ENCODE results near the gene CLEC1B. TPM values are rescaled to one million over a fixed set of nuclear protein-coding genes. Genes with fewer than 3 reads are reported as not detected.
"Not testable (repeated sequence)": the region's sequence is repeated elsewhere in the genome, so short reads cannot be mapped to it uniquely, and the experiment has no call there.

CLEC1B gene
- total RNA-seq, 1 experiment from 2014 or later, result not detected

DNA sequence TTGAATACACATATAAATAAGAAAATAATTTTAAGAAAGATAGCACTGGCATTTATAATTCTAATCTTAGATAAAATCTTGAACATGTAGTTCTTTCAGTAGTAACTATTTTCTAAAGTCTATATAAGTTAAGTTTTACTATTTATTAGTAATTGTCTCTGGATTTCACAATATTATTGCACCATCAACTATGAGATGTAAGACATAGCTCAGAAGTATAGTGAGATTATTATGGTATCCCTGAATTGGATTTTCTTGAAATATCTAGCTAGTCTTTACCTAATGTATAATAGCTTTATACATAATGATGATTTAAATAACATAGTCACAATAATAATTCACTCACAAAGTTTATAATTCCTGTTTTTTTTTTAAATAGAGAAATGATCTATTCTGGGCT, 21.0 kb downstream of the CLEC1B start (continued):
- TF ChIP-seq SIN3A (IDR thresholded peaks at IDR 0.05; ENCODE audit: low read depth) (no peak), FOSL1 (IDR thresholded peaks at IDR 0.05; ENCODE audit: low read depth) (no peak)
- TF ChIP-seq, protein P1, sequence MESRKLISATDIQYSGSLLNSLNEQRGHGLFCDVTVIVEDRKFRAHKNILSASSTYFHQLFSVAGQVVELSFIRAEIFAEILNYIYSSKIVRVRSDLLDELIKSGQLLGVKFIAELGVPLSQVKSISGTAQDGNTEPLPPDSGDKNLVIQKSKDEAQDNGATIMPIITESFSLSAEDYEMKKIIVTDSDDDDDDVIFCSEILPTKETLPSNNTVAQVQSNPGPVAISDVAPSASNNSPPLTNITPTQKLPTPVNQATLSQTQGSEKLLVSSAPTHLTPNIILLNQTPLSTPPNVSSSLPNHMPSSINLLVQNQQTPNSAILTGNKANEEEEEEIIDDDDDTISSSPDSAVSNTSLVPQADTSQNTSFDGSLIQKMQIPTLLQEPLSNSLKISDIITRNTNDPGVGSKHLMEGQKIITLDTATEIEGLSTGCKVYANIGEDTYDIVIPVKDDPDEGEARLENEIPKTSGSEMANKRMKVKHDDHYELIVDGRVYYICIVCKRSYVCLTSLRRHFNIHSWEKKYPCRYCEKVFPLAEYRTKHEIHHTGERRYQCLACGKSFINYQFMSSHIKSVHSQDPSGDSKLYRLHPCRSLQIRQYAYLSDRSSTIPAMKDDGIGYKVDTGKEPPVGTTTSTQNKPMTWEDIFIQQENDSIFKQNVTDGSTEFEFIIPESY (IDR thresholded peaks at IDR 0.05; ENCODE audit: extremely low read depth, insufficient replicate concordance, low read length), result no peak

- H3K79me2 ChIP-seq (ENCODE audit: insufficient read depth, low read length); H3K9ac ChIP-seq (ENCODE audit: low read length); POLR2A ChIA-PET; H3K4me3 ChIP-seq (replicated peaks in 1 of 2; ENCODE audit: low read depth in 1 of 2, low read length in 2 of 2); RAD21 ChIA-PET (ENCODE audit: low non-redundant PET in 1 of 2, low total read pairs in 2 of 2, uncharacterized antibody in 2 of 2, unreplicated experiment in 2 of 2); DNase-seq (ENCODE audit: low read depth, low spot score); BruUV-seq (replicated peaks); intact Hi-C loops (cut with micrococcal nuclease); H3K9me2 ChIP-seq (ENCODE audit: insufficient read depth); H3K4me1 ChIP-seq (ENCODE audit: control insufficient read depth in 1 of 2, insufficient read depth in 2 of 2, low read length in 2 of 2); H3K9me3 ChIP-seq (ENCODE audit: control insufficient read depth in 1 of 2, insufficient read depth in 1 of 2, low read depth in 1 of 2, low read length in 2 of 2); H3K27ac ChIP-seq (ENCODE audit: low read depth, low read length); H2AFZ ChIP-seq (ENCODE audit: low read depth, low read length, poor library complexity, severe bottlenecking); H3K36me3 ChIP-seq (ENCODE audit: control insufficient read depth in 1 of 2, insufficient read depth in 2 of 2, low read length in 2 of 2); H3K4me2 ChIP-seq (ENCODE audit: low read length); ATAC-seq; H4K20me1 ChIP-seq (ENCODE audit: insufficient read depth); CTCF ChIA-PET: not testable (repeated sequence)
- H3K27me3 ChIP-seq (ENCODE audit: insufficient read depth, low read length), result peaks cover 41% of the 10 kb centered on the region
Observed at GRCh38 chr12:9976626-9977025, 22.3 kb downstream of the CLEC1B start.

DNA sequence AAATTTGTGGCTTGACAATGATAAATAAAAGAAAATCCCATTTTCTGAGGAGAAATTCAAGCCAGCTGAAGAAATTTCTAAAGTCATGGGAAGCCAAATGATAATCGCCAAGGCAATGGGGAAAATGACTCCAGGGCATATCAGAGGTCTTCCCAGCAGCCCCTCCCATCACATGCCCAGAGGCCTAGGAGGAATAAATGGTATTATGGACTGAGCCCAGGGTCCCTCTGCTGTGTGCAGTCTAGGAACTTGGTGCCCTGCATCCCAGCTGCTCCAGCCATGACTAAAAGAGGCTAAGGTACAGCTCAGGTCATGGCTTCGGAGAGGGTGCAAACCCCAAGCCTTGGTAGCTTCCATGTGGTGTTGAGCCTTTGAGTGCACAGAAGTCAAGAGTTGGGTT, 23.3 kb downstream of the CLEC1B start:
- ChIA-PET CTCF (no interaction called here), RAD21 (ENCODE audit: low non-redundant PET in 1 of 2, low total read pairs in 2 of 2, uncharacterized antibody in 2 of 2, unreplicated experiment in 2 of 2) (no interaction called here), POLR2A (no interaction called here)
- Histone ChIP-seq H3K27ac (ENCODE audit: low read depth, low read length) (no peak overlapping the region), H3K9me2 (ENCODE audit: insufficient read depth) (no peaks in the 10 kb centered on the region), H3K4me1 (ENCODE audit: control insufficient read depth in 1 of 2, insufficient read depth in 2 of 2, low read length in 2 of 2) (no peaks in the 10 kb centered on the region), H3K27me3 (ENCODE audit: insufficient read depth, low read length) (peaks cover 41% of the 10 kb centered on the region), H3K79me2 (ENCODE audit: insufficient read depth, low read length) (no peaks in the 10 kb centered on the region), H3K36me3 (ENCODE audit: control insufficient read depth in 1 of 2, insufficient read depth in 2 of 2, low read length in 2 of 2) (no peaks in the 10 kb centered on the region), H3K9ac (ENCODE audit: low read length) (no peak overlapping the region), H2AFZ (ENCODE audit: low read depth, low read length, poor library complexity, severe bottlenecking) (no peak overlapping the region), H4K20me1 (ENCODE audit: insufficient read depth) (no peaks in the 10 kb centered on the region), H3K9me3 (ENCODE audit: control insufficient read depth in 1 of 2, insufficient read depth in 1 of 2, low read depth in 1 of 2, low read length in 2 of 2) (no peaks in the 10 kb centered on the region), H3K4me2 (ENCODE audit: low read length) (no peak overlapping the region), H3K4me3 (replicated peaks in 1 of 2; ENCODE audit: low read depth in 1 of 2, low read length in 2 of 2) (no peak overlapping the region)
- no TSS peak for BruUV-seq (replicated peaks)
- intact Hi-C loops (cut with micrococcal nuclease), result no loop called here
- no peak for DNase-seq (ENCODE audit: low read depth, low spot score)
- no peak for ATAC-seq
- TF ChIP-seq TCF7L2 (IDR thresholded peaks at IDR 0.05; ENCODE audit: borderline replicate concordance, extremely low read depth, insufficient read depth, insufficient read length), result no peak
- TF ChIP-seq YY1 (IDR thresholded peaks at IDR 0.05; ENCODE audit: extremely low read depth, insufficient replicate concordance, low read depth, low read length), result no peak
- TF ChIP-seq, protein P2, sequence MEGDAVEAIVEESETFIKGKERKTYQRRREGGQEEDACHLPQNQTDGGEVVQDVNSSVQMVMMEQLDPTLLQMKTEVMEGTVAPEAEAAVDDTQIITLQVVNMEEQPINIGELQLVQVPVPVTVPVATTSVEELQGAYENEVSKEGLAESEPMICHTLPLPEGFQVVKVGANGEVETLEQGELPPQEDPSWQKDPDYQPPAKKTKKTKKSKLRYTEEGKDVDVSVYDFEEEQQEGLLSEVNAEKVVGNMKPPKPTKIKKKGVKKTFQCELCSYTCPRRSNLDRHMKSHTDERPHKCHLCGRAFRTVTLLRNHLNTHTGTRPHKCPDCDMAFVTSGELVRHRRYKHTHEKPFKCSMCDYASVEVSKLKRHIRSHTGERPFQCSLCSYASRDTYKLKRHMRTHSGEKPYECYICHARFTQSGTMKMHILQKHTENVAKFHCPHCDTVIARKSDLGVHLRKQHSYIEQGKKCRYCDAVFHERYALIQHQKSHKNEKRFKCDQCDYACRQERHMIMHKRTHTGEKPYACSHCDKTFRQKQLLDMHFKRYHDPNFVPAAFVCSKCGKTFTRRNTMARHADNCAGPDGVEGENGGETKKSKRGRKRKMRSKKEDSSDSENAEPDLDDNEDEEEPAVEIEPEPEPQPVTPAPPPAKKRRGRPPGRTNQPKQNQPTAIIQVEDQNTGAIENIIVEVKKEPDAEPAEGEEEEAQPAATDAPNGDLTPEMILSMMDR (IDR thresholded peaks at IDR 0.05 in 2 of 3, conservative IDR thresholded peaks at IDR 0.05 in 1 of 3; ENCODE audit: borderline replicate concordance in 1 of 3, insufficient read depth in 1 of 3, low read depth in 2 of 3, low read length in 2 of 3), result no peak
- no peak for TF ChIP-seq SIN3A (IDR thresholded peaks at IDR 0.05; ENCODE audit: low read depth)
- TF ChIP-seq ZFX (IDR thresholded peaks at IDR 0.05), result no peak
- TF ChIP-seq CBX3 (IDR thresholded peaks at IDR 0.05; ENCODE audit: low read depth), result no peak
- no peak for TF ChIP-seq JUND (IDR thresholded peaks at IDR 0.05)
- TF ChIP-seq, protein P3, sequence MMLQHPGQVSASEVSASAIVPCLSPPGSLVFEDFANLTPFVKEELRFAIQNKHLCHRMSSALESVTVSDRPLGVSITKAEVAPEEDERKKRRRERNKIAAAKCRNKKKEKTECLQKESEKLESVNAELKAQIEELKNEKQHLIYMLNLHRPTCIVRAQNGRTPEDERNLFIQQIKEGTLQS (IDR thresholded peaks at IDR 0.05), result no peak
- no peak for TF ChIP-seq ELF1 (IDR thresholded peaks at IDR 0.05; ENCODE audit: borderline replicate concordance, low read depth)
- TF ChIP-seq RAD21 (IDR thresholded peaks at IDR 0.05; ENCODE audit: low read depth), result no peak
- TF ChIP-seq FOSL1 (IDR thresholded peaks at IDR 0.05; ENCODE audit: low read depth), result no peak
- TF ChIP-seq ZNF274 (IDR thresholded peaks at IDR 0.05; ENCODE audit: low read depth, low read length), result no peak
- no peak for TF ChIP-seq EZH2 (IDR thresholded peaks at IDR 0.05)
- TF ChIP-seq SRF (IDR thresholded peaks at IDR 0.05; ENCODE audit: low read depth), result no peak
- TF ChIP-seq CEBPB (IDR thresholded peaks at IDR 0.05; ENCODE audit: low read depth), result no peak
- TF ChIP-seq EZH2phosphoT487 (IDR thresholded peaks at IDR 0.05; ENCODE audit: borderline replicate concordance), result no peak

Data from HCT116 (cell line).